Stimulated activated CD4-positive, alpha-beta T cell treated with anti-CD3 and anti-CD28 coated beads, Interleukin-1b, Interleukin-23, amount 100 ng/mL, for 48 hours (primary cell): ENCODE measurements around the gene ASB4.
"Not testable (repeated sequence)": the region's sequence is repeated elsewhere in the genome, so short reads cannot be mapped to it uniquely, and the experiment has no call there.

Experiments
- DNase-seq: peaks from one replicate; pipeline ENCODE4 v3.0.0-alpha.2; 2020

Gene ASB4

GRCh38 chr7:95485391-95486123 lies at the start of gene ASB4:
ASB4 (plus strand) TSS chr7:95485943; CDS start chr7:95485972, 29 bp downstream.
- DNase-seq, result no peak

GRCh38 chr7:95436407-95436806 lies 49.3 kb upstream of the ASB4 start:
- DNase-seq, result no peak

GRCh38 chr7:95440394-95441038 lies 45.2 kb upstream of the ASB4 start:
- no peak for DNase-seq

- DNase-seq, result no peak
Observed at GRCh38 chr7:95441042-95441823, 44.5 kb upstream of the ASB4 start.

- no peak for DNase-seq
Observed at GRCh38 chr7:95444796-95445195, 40.9 kb upstream of the ASB4 start.

GRCh38 chr7:95446618-95447017 lies 39.1 kb upstream of the ASB4 start:
- no peak for DNase-seq

- no peak for DNase-seq
Observed at GRCh38 chr7:95454438-95455045, 31.2 kb upstream of the ASB4 start.

GRCh38 chr7:95457947-95458346 lies 27.8 kb upstream of the ASB4 start:
- DNase-seq, result no peak

- DNase-seq, result not testable (repeated sequence)
Observed at GRCh38 chr7:95460653-95461052, 25.1 kb upstream of the ASB4 start.

- DNase-seq, result no peak
Observed at GRCh38 chr7:95467912-95468607, 17.7 kb upstream of the ASB4 start.

- DNase-seq, result no peak
Observed at GRCh38 chr7:95469187-95469586, 16.6 kb upstream of the ASB4 start.

- DNase-seq, result no peak
Observed at GRCh38 chr7:95469848-95470247, 15.9 kb upstream of the ASB4 start.

- DNase-seq, result no peak
Observed at GRCh38 chr7:95470452-95470851, 15.3 kb upstream of the ASB4 start.

GRCh38 chr7:95471071-95471470 lies 14.7 kb upstream of the ASB4 start:
- DNase-seq, result no peak

GRCh38 chr7:95472581-95473161 lies 13.1 kb upstream of the ASB4 start:
- no peak for DNase-seq

GRCh38 chr7:95473276-95473985 lies 12.3 kb upstream of the ASB4 start:
- no peak for DNase-seq

- DNase-seq, result no peak
Observed at GRCh38 chr7:95476072-95476847, 9.5 kb upstream of the ASB4 start.

GRCh38 chr7:95476904-95477594 lies 8.7 kb upstream of the ASB4 start:
- DNase-seq, result peak; percentile 39

- DNase-seq, result no peak
Observed at GRCh38 chr7:95478272-95479037, 7.3 kb upstream of the ASB4 start.
